CD4-positive, alpha-beta T cell treated with Interleukin-15 for 1 hour (primary cell): ENCODE data around the gene DECR2.

Experiments used
- DNase-seq: peaks from one replicate; pipeline ENCODE4 v3.0.0-alpha.2; 2020

The DECR2 gene

DNA sequence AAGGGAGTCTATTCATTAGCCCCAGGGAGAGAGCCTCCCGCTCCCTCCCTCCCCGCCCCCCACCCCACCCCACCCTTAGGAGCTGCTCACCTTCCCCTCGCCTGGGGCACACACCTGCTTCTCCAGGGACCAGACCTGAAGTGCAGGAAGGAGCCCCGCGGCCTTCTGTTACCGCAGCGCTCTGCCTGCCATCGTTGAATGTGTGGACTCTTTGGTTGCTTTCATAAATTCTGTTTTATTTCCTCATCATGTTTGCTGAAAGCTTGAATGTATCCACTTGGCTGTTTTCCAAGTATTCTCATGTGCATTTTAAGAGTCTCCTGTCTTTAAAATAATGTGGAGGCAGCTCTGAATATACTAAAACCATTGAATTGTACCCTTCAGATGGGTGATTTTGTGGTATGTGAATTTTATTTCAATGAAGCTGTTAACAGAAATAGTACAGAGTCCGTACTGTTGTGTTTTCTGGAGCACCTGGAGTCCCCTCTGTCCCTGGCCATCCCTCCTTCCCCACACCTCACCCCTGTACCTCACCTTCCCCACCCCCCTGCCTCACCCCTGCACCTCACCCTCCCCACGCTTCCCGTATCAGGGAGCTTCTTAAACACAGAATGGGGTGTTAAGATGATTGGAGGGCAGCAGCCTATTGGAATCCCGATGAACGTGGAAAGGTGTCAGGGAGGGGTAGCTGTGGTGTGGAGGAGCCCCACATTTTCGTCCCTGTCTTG lies 49.3 kb downstream of the DECR2 start:
- DNase-seq = no peak

DNA sequence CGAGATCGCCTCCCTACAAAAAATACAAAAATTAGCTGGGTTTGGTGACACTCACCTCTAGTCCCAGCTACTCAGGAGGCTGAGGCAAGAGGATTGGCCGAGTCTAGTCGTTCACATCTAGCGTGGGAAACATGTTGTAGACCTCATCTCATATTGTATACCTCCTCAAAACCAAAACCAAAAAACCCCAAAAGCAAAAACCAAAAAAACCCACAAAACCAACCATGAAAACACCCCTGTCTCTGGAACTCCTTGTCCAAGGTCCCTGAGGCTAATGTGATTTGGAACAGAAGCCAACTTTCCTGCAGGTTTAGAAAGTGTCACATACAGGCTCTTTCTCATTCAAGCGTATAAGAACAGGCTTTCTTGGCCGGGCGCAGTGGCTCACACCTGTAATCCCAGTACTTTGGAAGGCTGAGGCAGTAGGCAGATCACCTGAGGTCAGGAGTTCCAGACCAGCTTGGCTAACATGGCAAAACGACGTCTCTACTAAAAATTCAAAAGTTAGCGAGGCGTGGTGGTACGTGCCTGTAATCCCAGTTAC lies 52.8 kb downstream of the DECR2 start:
- no peak for DNase-seq

DNA sequence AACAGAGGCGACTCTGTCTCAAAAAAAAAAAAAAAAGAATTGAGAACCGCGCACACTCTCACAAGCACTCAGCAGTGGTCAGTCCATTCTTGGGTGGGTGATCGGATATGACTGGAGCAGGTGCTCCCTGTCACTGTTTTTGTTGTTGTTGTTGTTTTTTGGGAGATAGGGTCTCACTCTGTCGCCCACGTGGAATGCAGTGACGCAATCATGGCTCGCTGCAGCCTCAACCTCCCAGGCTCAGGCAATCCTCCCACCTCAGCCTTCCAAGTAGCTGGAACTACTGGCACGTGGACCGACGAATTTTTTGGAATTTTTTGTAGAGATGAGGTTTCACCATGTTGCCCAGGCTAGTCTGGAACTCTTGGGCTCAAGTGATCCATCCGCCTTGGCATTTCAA lies 53.8 kb downstream of the DECR2 start:
- DNase-seq = no peak

DNA sequence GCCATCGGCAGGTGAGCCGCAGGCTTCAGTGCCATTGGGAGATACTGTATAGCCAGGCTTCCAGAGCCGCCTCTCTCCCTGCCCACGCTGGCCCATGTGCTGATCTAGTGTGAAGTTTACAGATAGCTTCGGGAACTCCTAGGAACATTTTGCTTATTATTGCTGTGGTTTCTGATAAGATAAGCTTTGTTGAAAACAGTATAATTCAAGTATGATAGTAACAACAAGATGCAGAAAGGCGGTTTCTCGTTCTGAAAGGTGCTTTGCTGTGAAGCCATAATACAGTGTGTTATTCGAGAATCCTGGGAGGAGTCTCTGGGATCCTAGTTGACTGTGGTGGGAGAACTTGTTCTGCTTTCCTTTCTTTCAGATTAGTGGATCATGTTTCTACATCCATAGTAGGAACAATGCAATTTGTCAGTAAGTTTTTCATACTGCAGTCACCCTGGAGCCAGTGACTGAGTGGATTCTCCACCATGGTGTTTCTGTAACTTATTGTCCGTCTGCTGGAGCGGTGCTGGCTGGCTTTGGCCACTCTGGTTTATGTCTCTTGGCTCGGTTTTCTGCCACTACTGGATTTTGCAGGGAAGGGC lies 55.3 kb downstream of the DECR2 start:
- no peak for DNase-seq

DNA sequence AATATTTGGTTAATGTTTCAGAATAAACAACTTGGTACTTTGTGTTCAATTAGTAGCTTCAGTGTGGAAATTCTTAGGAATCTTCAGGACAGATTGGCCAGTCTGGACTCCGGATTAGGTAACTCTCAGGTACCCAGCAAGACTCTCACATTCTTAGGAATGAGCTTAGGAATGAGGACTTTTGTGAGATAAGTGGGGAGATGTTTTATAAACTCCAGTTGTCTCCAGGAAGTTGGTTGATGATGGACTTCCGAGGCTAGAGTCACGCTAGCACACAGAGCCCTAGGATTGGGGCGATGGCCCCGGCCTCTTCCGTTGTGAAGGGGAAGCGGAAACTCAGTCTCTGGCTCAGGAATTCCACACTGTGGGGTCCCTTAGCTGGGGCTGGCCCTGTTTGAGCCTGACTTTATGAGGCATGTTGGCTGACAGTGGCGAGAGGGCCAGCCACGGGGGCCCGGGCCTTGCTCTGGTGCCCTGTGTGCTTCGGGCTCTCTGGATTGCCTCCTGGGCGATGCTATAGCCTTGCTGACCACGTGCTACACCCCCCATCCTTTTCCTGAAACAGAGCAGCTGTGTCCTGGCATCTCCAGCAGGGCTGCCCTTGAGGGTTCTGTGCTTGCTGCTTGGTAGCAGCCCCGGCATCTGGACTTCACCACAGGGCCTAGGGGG lies 56.2 kb downstream of the DECR2 start:
- no peak for DNase-seq

DNA sequence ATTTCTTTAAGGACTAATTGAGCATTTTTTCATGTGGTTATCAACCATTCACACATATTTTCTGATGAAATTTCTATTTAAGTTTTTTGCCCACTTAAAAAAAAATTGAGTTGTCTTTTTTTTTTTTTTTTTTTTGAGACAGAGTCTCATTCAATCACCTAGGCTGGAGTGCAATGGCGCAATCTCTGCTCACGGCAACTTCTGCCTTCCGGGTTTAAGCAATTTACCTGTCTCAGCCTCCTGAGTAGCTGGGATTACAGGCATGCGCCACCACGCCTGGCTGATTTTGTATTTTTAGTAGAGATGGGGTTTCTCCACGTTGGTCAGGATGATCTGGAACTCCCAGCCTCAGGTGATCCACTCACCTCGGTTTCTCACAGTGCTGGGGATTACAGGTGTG lies 58.1 kb downstream of the DECR2 start:
- no peak for DNase-seq

DNA sequence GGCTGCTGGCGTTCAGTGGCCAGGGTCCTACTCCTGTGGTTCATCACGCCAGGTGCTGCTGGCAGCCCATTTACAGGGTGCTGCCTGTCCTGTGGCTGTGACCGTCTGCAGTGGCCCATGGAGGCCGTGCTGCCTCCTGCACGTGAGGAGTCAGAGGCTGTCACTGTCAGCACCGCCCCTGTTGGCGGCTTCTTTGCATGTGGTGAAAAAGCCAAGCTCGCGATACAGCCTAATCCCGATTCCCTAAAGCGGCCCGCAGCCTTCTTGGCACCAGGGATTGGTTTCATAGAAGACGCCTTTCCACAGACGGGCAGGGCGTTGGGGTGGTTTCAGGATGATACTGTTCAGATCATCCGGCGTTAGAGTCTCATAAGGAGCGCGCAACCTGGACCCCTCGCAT lies 59.1 kb downstream of the DECR2 start:
- DNase-seq = no peak
